ENCODE data around the gene ZNF329. TPM values are rescaled to one million over a fixed set of nuclear protein-coding genes. Genes with fewer than 3 reads are reported as not detected.
"Not testable (repeated sequence)": the region's sequence is repeated elsewhere in the genome, so short reads cannot be mapped to it uniquely, and the experiment has no call there.

ZNF329 gene
- polyA plus RNA-seq (ENCODE audit: insufficient read length in 4 of 4) = 10 to 100 TPM; 17.7 to 24.3 (median 22.1) TPM

DNA sequence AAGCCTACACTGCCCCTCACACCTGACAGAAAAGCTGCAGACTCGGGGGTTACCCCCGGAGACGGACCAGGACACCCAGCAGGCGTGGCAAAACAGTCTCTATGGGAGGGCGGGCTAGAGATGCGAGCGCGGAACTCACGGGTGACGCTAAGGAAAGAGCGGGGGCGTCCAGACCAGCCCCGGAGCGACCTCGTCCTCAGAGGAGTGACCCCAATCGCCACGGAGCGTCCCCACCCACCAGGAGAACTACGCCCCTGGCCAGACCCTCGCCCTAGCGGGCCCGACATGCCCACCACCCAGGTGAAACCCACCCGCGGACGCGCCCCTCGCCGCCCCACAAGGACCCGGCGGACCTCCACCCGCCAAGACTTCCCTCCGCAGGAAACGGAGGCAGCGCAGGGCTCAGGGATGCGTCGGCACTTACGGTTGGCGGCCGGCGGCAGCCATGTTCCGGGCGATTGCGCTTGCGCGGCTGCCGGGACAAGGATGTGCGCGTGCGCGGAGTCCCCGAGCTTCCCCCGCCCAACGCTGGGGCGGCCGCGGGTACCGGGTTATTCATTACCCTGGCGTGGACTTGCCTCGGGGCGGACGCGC is at the start of gene ZNF329:
ZNF329 (minus strand) TSS at position 462 of the 594 bp plus-strand sequence. CDS start 21,286 bp downstream, outside the sequence.
- DNase-seq (ENCODE audit: low read depth in 4 of 4, low spot score in 3 of 4) = peak; percentile 65 to 77 (median 71)

- DNase-seq (ENCODE audit: low read depth in 4 of 4, low spot score in 3 of 4) = no peak
Measured at GRCh38 chr19:58196901-58197616, 46.5 kb upstream of the ZNF329 start.

- DNase-seq (ENCODE audit: low read depth in 4 of 4, low spot score in 3 of 4) = no peak
Measured at GRCh38 chr19:58183817-58184215, 33.2 kb upstream of the ZNF329 start.

GRCh38 chr19:58182989-58183816 is 32.6 kb upstream of the ZNF329 start, which contains the start of gene ZNF274:
TSS of gene ZNF274 (plus strand) at chr19:58183061. CDS start at chr19:58183966, 905 bp downstream.
- DNase-seq (ENCODE audit: low read depth in 4 of 4, low spot score in 3 of 4) = peak; percentile 78 to 85 (median 82)

DNA sequence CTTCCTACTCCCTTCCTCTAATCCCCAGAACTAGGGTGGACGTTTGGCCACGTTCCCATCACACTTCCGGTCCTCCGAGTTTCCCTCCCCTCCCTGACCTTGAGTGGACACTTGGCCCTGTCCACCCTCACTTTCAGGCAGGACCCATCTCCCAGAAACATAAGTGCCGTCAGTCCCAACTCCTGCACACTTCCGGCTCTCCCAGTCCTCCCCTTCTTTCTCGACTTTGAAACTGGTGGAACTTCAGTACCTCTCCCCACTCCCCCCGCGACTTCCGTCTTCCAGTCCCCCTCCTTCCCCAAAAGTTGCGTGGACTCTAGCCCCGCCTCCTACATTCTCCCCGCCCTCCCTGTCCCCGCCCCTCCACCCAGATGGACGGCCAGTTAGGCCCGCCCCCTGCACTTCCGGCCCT is 32.0 kb upstream of the ZNF329 start:
- DNase-seq (ENCODE audit: low read depth in 4 of 4, low spot score in 3 of 4) = no peak

GRCh38 chr19:58181902-58182576 is 31.4 kb upstream of the ZNF329 start:
- DNase-seq (ENCODE audit: low read depth in 4 of 4, low spot score in 3 of 4) = no peak

- no peak for DNase-seq (ENCODE audit: low read depth in 4 of 4, low spot score in 3 of 4)
Measured at GRCh38 chr19:58170860-58171259, 20.3 kb upstream of the ZNF329 start.

DNA sequence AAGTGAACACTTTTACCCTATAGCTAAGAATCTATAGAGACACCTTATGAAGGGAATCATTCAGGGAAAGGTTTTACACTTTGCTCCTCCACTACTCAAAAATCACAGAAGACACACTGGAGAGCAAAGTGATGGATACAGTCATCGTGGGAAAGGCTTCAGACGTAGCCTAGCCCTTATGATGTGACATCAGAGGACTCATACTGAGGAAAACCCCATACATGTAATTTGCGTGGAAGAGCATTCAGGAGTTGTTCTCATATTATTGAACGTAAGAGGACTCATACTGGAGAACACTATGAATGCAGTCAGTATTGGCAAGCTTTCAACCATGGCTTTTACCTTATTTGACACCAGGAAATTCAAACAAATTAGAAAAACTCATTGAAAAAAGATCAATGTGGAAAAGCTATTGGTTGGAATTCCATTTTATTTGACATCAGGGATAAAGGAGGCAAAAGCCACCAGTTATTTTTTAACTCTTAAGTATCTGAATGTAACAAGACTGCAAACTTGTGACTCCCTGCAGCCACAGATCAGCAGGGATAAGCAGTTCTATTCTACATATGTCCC is 16.2 kb upstream of the ZNF329 start:
- no peak for DNase-seq (ENCODE audit: low read depth in 4 of 4, low spot score in 3 of 4)

DNA sequence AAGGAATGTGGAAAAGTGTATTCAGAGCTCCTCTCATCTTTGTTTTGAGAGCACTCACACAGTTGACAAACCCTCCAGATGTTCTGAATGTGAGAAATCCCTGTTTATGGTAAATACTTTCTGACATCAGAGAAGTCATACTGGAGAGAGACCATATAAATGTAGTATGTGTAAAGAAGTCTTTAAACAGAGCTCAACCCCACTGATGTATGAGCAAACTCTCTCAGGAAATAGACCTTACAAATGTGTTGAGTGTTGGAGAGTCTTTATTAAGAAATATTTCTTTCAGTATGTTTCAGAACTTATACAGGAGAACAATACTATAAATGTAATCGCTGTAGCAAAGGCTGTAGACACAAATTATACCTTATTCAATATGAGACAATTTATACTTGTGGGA is 15.7 kb upstream of the ZNF329 start:
- DNase-seq (ENCODE audit: low read depth in 4 of 4, low spot score in 3 of 4) = no peak

GRCh38 chr19:58157045-58157728 is 6.6 kb upstream of the ZNF329 start:
- no peak for DNase-seq (ENCODE audit: low read depth in 4 of 4, low spot score in 3 of 4)

DNA sequence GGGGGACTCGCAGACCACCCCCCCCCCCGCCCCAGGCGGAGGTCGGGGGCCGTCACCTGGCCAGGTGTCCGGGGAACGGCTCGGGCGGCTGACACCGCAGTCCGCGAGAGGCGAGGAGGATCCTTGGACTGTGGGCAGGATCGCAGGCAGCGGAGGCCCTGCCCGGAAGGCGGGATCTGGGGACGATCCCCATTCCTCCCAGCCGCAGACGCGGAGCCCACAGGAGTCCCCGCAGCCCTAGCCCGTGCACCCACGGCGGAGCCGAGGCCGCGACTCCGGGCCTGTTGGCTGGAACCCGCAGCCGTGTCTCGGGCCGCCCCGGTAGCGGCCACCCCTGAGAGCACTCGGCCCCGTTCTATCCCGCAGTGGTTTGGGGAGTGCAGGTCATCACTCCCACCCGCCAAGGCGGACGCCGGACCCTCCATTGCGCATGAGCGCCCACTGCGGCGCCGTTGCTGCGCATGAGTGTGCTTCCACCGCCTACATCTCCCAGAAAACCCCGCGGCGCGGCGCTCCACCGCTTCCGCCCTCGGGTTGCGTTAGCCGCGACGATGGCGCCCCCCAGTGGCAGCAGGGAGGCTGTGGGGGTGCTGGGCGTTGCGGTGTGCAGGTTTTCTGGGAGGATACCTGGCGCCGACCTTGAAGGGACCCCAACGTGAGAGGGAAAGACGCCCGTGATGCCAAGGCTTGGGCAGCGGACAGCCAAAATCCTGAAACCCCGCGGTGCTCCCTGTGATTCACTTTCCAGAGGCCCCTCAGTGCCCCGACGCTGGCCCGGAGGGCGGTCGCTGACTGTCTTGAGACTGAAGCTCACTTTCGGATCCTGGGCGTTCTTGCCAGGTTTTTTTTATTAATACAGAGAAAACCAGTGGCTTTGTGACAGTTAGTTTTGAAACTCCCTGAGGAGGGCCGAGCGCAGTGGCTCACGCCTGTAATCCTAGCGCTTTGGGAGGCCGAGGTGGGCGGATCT is 4.4 kb upstream of the ZNF329 start:
- peak; percentile 89 to 94 (median 91) for DNase-seq (ENCODE audit: low read depth in 4 of 4, low spot score in 3 of 4)

DNA sequence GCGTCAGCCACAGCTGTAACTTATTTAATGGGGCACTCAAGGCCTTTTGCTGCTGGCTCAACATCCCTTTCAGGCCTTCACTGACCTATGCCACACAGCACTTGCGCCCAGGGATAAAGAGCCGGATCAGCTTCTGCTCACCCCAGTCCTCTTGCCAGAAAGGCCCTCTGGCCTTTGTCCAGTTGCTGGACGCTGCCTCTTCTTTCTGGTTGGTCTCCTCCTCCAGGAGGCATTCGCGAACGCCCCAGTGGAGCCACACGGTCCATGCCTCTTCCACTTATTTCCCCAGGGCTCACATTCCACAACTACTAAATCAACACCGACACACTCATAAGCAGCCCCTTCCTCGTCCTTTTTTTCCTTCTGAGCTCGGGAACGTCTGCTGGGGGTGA is 3.7 kb upstream of the ZNF329 start:
- DNase-seq (ENCODE audit: low read depth in 4 of 4, low spot score in 3 of 4) = peak in 3 of 4 donors; percentile 29 to 53 (median 40)

- DNase-seq (ENCODE audit: low read depth in 4 of 4, low spot score in 3 of 4) = no peak
Measured at GRCh38 chr19:58153386-58153785, 2.8 kb upstream of the ZNF329 start.

DNA sequence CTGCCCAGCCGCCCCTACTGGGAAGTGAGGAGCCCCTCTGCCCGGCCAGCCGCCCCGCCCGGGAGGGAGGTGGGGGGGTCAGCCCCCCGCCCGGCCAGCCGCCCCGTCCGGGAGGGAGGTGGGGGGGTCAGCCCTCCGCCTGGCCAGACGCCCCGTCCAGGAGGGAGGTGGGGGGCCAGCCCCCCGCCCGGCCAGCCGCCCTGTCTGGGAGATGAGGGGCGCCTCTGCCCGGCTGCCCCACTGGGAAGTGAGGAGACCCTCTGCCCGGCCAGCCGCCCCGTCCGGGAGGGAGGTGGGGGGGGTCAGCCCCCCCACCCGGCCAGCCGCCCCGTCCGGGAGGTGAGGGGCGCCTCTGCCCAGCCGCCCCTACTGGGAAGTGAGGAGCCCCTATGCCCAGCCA is 3.1 kb downstream of the ZNF329 start:
- DNase-seq (ENCODE audit: low read depth in 4 of 4, low spot score in 3 of 4) = not testable (repeated sequence)

- DNase-seq (ENCODE audit: low read depth in 4 of 4, low spot score in 3 of 4) = no peak
Measured at GRCh38 chr19:58145849-58146248, 4.7 kb downstream of the ZNF329 start.

- DNase-seq (ENCODE audit: low read depth in 4 of 4, low spot score in 3 of 4) = no peak
Measured at GRCh38 chr19:58134244-58134643, 16.3 kb downstream of the ZNF329 start.

GRCh38 chr19:58129284-58129683 is 21.3 kb downstream of the ZNF329 start:
- DNase-seq (ENCODE audit: low read depth in 4 of 4, low spot score in 3 of 4) = no peak

DNA sequence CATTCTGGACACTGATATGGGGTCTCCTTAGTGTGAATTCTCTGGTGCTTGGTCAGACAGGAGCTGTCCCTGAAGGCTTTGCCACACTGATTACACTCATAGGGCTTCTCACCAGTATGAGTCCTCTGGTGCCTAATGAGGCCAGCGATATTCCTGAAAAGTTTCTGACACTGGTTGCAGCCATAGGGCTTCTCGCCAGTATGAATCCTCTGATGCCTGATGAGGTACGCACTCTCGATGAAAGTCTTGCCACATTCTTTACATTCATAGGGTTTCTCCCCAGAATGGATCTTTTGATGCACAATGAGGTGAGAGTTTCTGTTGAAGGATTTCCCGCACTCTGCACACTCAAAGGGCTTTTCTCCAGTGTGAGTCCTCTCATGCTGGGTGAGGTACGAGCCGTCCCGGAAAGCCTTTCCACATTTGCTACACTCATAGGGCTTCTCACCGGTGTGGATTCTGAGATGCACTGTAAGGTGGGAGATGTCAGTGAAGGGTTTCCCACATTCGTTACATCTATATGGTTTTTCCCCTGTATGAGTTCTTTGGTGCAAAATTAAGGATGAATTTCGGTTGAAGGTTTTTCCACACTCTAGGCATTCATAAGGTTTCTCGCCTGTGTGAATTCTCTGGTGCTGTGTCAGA is 22.4 kb downstream of the ZNF329 start:
- no peak for DNase-seq (ENCODE audit: low read depth in 4 of 4, low spot score in 3 of 4)
